ENCODE measurements around the gene WDR18.

Gene WDR18

DNA sequence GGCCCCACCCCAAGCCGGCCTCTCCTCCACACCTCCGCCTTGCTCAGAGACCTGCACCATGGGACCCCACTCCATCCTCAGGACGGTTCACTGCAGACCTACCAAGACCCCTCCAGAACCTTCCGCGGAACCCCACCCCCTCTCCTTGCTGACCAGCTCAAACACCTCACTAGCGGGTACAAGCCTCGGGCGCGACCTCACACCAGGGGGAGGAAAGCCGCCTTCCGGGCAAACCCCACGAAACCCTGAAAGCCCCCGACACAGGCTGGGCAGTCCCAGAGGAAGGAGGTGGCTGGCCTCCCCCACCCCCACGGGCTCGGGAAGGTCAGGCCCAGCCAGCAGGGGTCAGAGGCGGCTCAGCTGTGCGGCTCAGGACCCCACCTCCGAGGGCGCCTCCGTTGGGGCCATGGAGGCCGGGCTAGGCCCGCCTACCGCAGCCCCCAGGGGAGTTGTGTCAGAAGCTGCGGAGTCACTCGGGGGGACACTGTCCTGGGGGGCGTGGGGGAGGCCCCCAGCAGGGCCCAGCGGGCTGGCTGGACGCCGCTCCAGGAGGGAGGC lies 25.9 kb downstream of the WDR18 start:
- Histone ChIP-seq H3K27ac (no peak overlapping the region), H3K4me1 (ENCODE audit: control insufficient read depth in 1 of 2, insufficient read depth in 1 of 2, low read depth in 1 of 2, low read length in 1 of 2) (no peaks in the 10 kb centered on the region), H3K27me3 (no peaks in the 10 kb centered on the region), H3K36me3 (peaks cover 60% of the 10 kb centered on the region), H3K4me3 (ENCODE audit: low read depth in 1 of 2, low read length in 1 of 2) (no peak overlapping the region), H3K9me3 (no peaks in the 10 kb centered on the region)
- TF ChIP-seq, protein P1, sequence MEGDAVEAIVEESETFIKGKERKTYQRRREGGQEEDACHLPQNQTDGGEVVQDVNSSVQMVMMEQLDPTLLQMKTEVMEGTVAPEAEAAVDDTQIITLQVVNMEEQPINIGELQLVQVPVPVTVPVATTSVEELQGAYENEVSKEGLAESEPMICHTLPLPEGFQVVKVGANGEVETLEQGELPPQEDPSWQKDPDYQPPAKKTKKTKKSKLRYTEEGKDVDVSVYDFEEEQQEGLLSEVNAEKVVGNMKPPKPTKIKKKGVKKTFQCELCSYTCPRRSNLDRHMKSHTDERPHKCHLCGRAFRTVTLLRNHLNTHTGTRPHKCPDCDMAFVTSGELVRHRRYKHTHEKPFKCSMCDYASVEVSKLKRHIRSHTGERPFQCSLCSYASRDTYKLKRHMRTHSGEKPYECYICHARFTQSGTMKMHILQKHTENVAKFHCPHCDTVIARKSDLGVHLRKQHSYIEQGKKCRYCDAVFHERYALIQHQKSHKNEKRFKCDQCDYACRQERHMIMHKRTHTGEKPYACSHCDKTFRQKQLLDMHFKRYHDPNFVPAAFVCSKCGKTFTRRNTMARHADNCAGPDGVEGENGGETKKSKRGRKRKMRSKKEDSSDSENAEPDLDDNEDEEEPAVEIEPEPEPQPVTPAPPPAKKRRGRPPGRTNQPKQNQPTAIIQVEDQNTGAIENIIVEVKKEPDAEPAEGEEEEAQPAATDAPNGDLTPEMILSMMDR (IDR thresholded peaks at IDR 0.05): no peak

DNA sequence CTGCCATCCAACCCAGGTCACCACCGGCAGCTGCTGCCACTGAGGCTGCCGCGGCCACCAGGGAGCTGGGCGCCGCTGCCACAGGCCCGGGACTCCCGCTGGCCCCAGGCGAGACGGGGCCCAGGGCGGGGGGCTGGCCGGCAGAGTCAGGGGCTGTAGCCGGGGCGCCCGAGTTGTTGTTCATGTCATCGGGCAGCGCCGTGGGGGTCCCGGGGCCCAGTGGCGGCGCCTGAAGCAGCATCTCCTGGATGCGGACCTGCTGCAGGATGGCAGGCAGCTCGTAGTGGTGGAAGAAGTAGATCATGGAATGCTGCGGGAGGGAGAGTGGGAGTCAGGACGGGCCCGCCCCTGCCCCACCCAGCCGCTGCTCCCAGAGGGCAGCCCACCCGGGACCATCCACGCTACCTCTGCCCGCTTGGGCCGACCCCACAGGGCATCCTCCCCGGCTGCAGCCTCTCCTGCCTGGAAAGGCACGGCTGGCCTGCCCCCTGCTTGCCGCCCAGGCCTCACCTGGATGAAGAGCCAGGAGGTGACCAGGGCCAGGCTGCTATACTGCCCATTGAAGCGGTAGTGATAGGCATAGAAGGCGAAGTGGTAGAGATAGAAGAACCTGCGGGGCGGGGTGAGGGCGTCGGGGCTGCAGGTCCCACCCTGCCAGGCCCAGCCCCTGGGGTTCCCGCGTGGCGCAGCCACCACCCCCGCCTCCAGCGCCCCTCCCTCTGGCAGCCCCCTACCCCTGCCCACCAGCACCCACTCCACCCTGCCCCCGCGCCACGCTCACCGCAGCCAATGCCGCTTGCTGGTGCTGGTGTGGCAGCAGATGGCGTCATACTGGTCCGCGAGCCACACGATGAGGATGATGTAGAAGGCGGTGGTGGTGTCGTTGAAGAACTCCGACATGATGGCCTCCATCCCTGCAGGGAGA lies 26.7 kb downstream of the WDR18 start:
- TF ChIP-seq, protein P1 (IDR thresholded peaks at IDR 0.05): no peak
- Histone ChIP-seq H3K9me3 (no peaks in the 10 kb centered on the region), H3K4me1 (ENCODE audit: control insufficient read depth in 1 of 2, insufficient read depth in 1 of 2, low read depth in 1 of 2, low read length in 1 of 2) (no peaks in the 10 kb centered on the region), H3K4me3 (ENCODE audit: low read depth in 1 of 2, low read length in 1 of 2) (no peak overlapping the region), H3K27ac (no peak overlapping the region), H3K27me3 (no peaks in the 10 kb centered on the region), H3K36me3 (peaks cover 60% of the 10 kb centered on the region)

DNA sequence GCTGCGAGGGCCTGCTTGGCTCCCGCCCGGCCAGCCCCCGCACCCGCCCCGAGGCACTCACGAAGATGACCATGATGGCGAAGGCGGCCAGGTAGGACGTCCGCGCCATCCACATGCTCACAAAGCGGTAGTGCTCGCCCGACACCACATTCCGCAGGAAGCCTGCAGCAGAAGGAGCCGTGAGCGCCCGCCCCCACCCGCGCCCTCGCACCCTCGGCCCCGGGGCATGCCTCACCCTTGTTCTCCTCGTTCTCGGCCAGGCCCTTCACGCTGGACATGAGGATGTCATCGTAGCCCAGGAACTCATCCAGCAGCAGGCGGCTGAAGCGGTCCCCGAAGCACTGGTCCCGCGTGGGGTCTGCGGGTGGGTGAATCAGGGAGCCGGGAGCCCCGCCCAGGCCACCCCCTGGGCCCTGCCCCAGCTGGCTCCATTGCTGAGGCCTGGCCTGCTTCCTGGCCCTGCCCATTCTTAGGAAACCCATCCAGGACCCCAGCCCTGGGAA lies 27.7 kb downstream of the WDR18 start:
- Histone ChIP-seq H3K4me1 (ENCODE audit: control insufficient read depth in 1 of 2, insufficient read depth in 1 of 2, low read depth in 1 of 2, low read length in 1 of 2) (peaks cover 0 to 4% of the 10 kb centered on the region in 2 experiments), H3K36me3 (peaks cover 67% of the 10 kb centered on the region), H3K27ac (no peak overlapping the region), H3K27me3 (no peaks in the 10 kb centered on the region), H3K9me3 (no peaks in the 10 kb centered on the region), H3K4me3 (ENCODE audit: low read depth in 1 of 2, low read length in 1 of 2) (no peak overlapping the region)
- TF ChIP-seq, protein P1 (IDR thresholded peaks at IDR 0.05): no peak

DNA sequence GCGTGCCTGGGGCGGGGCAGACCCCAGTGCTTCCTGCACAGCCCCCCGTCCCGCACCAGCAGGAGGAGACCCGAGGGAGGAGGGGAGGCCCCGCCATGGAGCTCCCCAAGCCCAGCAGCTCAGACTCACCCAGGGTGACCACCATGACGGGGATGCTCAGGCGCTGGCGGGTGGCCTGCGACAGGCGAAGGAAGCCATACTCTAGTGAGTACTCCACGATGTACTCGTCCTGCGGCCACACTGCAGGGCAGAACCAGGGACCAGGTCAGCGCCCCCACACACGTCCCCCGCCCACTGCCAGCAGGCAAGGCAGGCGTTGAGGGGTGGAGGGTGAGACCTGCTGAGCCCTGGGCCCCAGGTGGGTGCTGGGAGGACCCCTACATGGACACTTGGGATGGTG lies 28.2 kb downstream of the WDR18 start:
- no peak overlapping the region for H3K27ac ChIP-seq
- H3K36me3 ChIP-seq: peaks cover 67% of the 10 kb centered on the region
- H3K4me3 ChIP-seq (ENCODE audit: low read depth in 1 of 2, low read length in 1 of 2): no peak overlapping the region
- no peaks in the 10 kb centered on the region for H3K9me3 ChIP-seq
- H3K27me3 ChIP-seq: no peaks in the 10 kb centered on the region
- TF ChIP-seq, protein P1 (IDR thresholded peaks at IDR 0.05): no peak
- peaks cover 2 to 4% of the 10 kb centered on the region in 2 experiments for H3K4me1 ChIP-seq (ENCODE audit: control insufficient read depth in 1 of 2, insufficient read depth in 1 of 2, low read depth in 1 of 2, low read length in 1 of 2)

DNA sequence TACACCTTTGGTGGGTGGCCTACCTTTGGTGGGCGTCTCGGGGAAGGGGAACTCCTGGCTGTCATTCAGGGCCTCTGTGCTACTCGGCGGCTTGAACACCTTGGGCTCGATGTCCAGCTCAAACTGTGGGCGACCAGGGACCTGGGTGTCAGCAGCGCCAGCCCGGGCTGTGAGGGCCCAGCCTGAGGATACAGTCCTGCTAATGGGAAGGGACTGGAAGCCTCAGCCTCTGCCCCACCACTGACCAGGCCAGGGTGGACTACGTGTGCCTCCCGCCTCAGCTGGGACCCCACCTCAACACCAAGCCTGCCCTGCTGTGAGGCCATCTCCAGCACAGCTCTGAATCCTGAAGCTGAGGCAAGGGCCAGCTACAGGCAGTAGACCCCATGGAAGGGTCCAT lies 29.1 kb downstream of the WDR18 start:
- Histone ChIP-seq H3K36me3 (peaks cover 67% of the 10 kb centered on the region), H3K4me1 (ENCODE audit: control insufficient read depth in 1 of 2, insufficient read depth in 1 of 2, low read depth in 1 of 2, low read length in 1 of 2) (peaks cover 4 to 8% of the 10 kb centered on the region in 2 experiments)

More for the DNA sequence above, 29.1 kb downstream of the WDR18 start:
- Histone ChIP-seq H3K4me3 (ENCODE audit: low read depth in 1 of 2, low read length in 1 of 2) (no peak overlapping the region), H3K9me3 (no peaks in the 10 kb centered on the region), H3K27ac (no peak overlapping the region), H3K27me3 (no peaks in the 10 kb centered on the region)
- TF ChIP-seq, protein P1 (IDR thresholded peaks at IDR 0.05): no peak

Measured in neutrophil (primary cell).